HG03575 (cell line): ENCODE measurements around the gene GPD1L.
"Not testable (repeated sequence)": the region's sequence is repeated elsewhere in the genome, so short reads cannot be mapped to it uniquely, and the experiment has no call there.

Source experiments
- ATAC-seq: cut with Tn5 transposase; IDR thresholded peaks from one replicate; pipeline ENCODE4 v1.9.1; 2021; ENCODE audit not compliant: unreplicated experiment, insufficient number of reproducible peaks, low FRiP score; ENCODE audit errors: extremely low read depth

Gene GPD1L

DNA sequence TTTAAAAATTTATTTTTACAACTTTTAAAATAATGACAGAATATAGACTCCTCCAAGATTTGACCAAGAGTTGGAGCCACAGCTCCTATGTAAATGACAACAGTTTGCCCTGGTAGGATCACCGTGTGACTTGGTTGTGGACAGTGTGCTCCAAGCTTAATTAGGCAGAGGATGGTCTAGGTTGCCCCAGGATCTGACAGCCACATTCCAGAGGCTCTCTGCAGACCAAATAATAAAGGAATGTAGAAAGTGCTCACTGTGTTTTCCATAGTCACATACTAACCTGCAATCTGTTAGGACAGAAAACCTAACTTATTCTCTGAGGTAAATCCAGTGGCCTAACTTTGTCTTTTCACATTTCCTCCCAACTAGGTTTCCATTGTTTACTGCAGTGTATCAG lies 59.0 kb downstream of the GPD1L start:
- ATAC-seq = no peak

DNA sequence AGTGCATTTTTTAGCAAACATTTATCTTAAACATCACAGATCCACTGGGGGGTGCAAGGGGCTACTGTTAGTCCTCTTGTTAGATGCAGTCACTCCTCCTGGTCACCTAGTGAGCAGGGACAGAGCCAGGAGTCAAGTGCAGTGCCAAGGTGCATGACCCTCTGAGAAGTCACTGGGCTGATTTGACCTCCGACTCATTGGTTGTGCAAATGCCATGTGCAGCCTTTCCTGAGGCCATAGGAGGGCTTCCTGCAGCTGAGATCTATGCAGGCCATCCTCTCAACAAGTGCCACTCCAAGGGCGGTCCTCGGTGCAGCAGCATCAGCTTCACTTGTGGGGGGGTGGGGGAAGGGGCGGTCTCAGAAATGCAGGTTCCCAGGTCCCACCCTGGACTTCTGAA lies 60.2 kb downstream of the GPD1L start:
- ATAC-seq = no peak

DNA sequence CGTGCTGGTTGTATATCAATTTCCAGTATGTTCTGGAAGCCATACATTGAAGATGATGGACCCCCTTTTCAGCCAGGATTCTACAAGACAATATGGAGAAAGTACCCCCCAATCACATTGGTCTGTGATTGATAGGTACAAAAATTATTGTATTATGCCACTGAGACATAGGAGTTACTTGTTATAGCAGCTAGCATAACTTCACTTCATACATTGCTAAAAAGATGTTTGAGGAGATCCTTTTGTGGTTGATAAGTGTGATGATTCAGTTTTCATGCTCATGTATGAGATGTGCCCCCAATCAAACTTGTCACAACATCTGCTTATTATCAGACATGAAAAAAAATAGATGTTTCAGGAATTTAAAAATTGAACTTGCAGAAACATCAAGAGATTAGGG lies 66.0 kb downstream of the GPD1L start:
- no peak for ATAC-seq

GRCh38 chr3:32175607-32176197 lies 69.3 kb downstream of the GPD1L start:
- no peak for ATAC-seq

- ATAC-seq = peak; percentile 52
These were observed 70.7 kb downstream of the GPD1L start for GRCh38 chr3:32176989-32177701.

DNA sequence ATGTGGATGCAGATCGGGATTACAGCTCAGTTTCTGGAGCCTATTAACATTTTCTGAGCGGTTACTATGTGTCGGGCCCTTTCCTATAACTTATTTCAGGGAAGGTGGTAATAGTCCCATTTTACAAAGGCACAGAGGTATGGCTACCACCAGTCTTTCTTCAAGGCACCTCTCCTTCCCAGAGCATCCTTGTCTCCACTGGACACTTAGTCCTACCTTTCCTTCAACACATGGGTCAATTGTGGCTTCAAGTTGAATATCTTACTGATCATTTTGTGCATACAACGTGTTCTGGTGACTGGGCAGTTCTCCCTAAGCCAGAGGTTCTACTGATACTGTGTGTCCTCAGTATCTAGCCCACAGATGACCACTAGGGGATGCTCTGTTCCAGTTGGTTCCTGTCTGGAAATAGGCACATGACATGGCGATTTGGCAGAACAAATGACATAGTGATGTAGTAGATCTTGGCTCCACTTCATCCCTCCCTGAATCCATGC lies 71.3 kb downstream of the GPD1L start:
- ATAC-seq = no peak

DNA sequence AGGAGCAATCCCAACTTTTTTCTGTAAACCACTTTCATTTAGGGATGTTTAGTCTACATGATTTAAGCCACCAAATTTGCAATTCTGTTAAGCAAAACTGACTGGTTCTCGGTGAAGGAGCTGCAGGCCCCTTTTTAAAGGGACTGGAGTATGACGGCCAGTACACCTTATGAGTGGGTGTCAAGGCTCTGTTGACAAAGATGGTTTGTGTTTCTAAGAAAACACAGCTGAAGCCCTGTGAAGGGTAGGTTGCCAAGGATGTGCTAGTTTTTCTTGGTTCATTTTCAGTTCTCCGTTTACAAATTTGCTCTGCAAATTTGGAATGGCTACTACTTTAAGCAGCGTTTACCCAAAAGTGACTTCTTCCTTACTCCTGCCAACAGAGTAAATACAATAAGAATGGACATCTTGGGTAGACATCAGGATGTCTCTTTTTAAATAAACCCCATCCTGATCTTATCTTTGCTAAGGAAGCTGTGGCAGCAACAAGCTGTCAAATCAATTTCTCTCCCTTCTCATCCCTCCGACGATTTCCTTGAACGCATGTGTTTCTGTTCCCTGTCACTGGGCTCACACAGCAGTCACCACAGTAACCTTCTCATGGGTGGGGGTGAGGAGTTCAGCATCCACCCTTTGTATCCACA lies 73.8 kb downstream of the GPD1L start:
- no peak for ATAC-seq

DNA sequence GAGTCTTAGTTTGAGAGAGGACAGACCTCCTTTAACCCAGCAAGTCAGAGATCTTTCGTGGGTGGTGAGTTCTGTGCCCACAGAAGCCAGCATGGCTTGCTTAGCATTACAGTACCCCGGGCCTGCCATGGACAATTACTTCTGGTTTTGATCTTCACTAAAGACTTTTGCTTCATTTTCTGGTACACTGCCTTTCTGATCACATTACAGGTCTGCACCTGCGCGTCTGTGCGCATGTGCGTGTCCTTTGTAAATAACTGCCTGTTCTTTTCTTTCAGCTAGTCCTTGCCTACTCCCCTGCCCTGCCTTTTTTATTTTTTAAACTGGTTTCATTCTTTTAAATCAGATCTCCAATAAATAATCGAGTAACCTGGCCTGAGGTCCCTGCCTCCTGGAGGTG lies 74.9 kb downstream of the GPD1L start:
- ATAC-seq = no peak

DNA sequence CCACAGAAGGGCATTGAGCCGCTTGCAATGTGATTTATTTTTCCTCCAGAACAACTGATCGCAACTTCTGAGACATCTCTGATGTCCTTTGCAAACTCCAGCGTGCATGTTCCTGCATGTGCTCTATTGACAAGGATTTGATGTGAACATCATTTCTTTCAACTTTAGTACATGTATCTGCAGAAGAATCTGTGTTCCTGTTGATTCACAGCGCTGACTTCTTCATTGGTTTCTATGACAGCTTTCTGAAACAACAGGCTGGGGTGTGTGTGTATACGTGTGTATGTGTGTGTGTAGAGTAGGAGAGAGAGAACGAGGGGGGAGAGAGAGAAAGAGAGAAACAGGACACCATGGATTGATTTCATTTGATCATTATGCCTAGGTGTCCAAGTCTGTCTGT lies 75.4 kb downstream of the GPD1L start:
- ATAC-seq = no peak

DNA sequence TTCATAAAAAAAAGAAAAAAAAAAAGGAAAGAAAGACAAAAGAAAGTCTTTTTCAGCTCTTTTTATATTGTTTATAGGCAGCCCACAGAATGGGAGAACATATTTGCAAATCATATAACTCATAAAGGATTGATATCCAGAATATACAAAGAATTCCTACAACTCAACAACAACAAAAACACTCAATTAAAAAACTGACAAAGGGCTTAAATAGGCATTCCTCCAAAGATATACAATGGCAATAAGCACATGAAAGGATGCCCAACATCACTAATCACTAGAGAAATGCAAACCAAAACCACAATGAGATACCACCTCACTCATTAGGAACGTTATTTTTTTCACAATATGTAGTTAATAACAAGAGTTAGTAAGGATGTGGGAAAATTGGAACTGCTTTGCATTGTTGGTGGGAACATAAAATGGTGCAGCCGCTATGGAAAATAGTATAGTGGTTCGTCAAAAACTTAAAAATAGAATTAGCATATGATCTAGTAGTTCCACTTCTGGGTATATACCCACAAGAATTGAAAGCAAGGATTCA lies 77.8 kb downstream of the GPD1L start:
- no peak for ATAC-seq

DNA sequence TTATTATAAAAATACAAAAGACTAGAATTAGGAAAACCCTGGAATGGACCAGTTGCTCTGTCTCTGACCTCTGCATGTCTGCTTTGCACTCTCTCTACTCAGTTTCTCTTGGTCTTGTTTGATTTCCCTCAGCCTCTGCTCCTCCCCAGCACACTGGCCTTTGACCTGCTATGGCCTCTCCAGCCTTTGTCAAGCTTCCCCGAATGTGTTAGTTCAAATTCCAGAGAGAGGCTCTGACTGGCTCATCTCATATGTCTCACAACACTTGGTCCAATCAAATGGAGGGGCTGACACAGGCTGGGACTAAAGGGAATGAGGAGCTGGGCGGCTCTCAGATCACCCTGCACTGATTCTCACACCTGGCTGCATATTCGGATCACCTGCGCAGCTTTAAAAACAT lies 79.7 kb downstream of the GPD1L start:
- no peak for ATAC-seq

DNA sequence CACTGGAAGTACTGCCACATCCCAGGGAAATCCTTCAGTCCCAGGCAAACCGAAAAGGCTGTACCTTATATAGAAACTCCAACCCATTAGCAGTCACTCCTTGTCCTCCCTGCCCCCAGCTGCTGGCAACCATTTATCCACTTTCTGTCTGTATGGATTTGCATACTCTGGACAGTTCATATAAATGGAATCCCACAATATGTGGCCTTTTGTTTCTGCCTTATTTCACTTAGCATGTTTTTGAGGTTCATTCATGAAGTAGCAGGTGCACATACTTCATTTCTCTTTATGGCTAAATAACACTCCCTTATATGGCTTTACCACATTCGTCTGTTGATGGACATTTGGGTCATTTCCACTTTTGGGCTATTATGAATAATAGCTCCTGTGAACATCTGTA lies 80.5 kb downstream of the GPD1L start:
- ATAC-seq = no peak

GRCh38 chr3:32189693-32190092 lies 83.3 kb downstream of the GPD1L start:
- no peak for ATAC-seq

GRCh38 chr3:32190556-32190955 lies 84.1 kb downstream of the GPD1L start:
- not testable (repeated sequence) for ATAC-seq

GRCh38 chr3:32193101-32193500 lies 86.7 kb downstream of the GPD1L start:
- no peak for ATAC-seq

DNA sequence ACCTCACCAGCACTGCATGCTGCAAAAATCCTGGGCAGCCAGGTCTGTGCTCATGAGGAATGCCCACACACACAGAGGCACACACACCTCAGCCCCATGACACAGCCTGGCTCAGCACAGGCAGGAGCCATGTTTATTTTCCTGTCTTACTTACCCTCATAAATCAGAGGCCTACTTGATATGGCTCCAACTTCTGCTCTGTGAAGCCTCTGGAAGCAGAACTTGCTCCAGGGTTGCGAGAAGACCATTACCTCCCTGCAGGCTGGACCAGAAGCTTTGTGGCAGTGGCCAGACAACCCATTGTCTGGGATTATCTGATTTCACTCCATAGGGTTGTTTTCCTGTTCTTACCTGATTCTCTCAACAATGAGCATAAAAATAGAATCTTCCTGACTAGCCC lies 88.2 kb downstream of the GPD1L start:
- ATAC-seq = no peak

GRCh38 chr3:32195995-32196540 lies 89.6 kb downstream of the GPD1L start:
- no peak for ATAC-seq

DNA sequence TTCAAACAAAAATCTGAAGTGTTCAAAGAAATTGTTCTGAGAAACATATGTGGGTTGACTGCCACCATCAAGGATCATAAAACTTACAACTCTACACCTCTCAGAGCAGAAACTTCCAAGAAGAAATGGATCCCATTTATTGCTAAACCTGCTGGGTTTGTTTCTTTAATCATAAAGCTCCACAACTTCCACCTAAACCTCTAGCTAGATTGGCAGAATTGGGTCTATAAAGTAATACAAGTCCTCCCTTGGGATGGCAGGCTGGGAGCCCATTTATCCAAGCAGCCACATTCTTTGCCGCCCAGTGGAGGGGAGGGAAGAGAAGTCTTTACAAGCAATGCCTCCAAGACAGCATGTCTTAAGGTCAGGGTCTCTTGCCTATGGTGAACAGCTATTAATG lies 91.6 kb downstream of the GPD1L start:
- ATAC-seq = no peak

DNA sequence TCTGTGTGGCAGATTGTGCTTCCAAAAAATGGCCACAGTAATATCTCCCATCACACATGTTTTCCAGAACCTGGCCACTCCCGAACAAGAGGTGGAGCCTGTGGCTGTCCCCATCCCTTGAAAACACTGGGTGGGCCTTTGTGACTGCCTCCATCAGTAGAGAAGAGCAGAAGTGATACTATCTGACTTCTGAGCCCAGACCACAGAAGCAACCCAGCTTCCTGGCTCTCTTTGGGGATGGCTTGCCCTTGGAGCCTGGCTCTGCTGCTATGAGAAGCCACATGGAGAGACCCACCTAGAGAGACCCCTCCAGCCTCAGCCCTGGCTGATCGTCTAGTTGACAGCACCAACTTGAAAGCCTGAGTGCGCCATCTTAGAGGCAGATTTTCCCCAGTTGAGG lies 92.3 kb downstream of the GPD1L start:
- no peak for ATAC-seq

GRCh38 chr3:32200490-32200889 lies 94.1 kb downstream of the GPD1L start:
- ATAC-seq = no peak
